MM.1S (cell line): ENCODE data around the gene LRMDA.

ENCODE experiments used
- EZH2 ChIP-seq: fragments of 300-600 bp; sonication (generic); optimal IDR thresholded peaks from 2 replicates; pipeline ENCODE3; 2017; ENCODE audit warnings: low read depth, mild to moderate bottlenecking, antibody characterized with exemption, low read length, mixed read lengths
- TF ChIP-seq, protein P1 (sequence below): fragments of 300-600 bp; sonication (generic); IDR thresholded peaks from 2 replicates; pipeline ENCODE4 v1.5.1; 2016; ENCODE audit warnings: antibody characterized with exemption, low read length, mixed read lengths

DNA sequence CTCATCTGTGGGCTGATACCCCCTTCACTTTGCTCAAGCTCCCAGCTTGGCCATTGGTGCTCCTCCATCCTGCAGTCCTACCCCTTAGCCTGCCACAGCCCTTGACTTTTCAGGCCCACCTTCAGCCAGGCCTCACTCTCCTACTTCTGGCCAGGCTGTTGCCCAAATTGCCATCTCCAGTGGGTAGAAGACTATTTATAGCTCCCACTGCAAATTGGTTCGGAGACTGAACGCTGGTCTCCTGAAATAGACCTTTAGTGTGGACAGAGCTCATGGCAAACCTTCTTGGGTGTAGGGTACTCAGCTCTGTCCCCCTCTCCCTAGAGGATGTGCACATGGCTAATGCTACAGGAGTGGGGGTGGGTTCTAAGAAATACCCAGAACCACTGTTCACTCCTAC lies 697.8 kb downstream of the LRMDA start:
- TF ChIP-seq EZH2, result no peak
- TF ChIP-seq, protein P1, sequence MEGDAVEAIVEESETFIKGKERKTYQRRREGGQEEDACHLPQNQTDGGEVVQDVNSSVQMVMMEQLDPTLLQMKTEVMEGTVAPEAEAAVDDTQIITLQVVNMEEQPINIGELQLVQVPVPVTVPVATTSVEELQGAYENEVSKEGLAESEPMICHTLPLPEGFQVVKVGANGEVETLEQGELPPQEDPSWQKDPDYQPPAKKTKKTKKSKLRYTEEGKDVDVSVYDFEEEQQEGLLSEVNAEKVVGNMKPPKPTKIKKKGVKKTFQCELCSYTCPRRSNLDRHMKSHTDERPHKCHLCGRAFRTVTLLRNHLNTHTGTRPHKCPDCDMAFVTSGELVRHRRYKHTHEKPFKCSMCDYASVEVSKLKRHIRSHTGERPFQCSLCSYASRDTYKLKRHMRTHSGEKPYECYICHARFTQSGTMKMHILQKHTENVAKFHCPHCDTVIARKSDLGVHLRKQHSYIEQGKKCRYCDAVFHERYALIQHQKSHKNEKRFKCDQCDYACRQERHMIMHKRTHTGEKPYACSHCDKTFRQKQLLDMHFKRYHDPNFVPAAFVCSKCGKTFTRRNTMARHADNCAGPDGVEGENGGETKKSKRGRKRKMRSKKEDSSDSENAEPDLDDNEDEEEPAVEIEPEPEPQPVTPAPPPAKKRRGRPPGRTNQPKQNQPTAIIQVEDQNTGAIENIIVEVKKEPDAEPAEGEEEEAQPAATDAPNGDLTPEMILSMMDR, result no peak
